ENCODE results near the gene R3HDM2.

GRCh38 chr12:57325395-57325794 is 105.4 kb downstream of the R3HDM2 start:
- TF ChIP-seq CTCF (IDR thresholded peaks at IDR 0.05): no peak
- TF ChIP-seq POLR2A (IDR thresholded peaks at IDR 0.05): no peak

All from adrenal gland (tissue), 5 donors.